H1 (cell line): ENCODE data around the gene UBE2M.

Experiments
- ATF2 ChIP-seq: IDR thresholded peaks from 2 replicates; pipeline ENCODE4 v1.6.1; 2012; ENCODE audit warnings: low read length, inconsistent platforms
- CEBPB ChIP-seq: IDR thresholded peaks from 2 replicates; pipeline ENCODE4 v1.6.1; 2012; ENCODE audit warnings: low read depth, low read length
- CTCF ChIP-seq, 3 experiments: IDR thresholded peaks; 1 replicate in 2 of 3; 2 replicates in 1 of 3; pipeline versions ENCODE4 v1.5.1 to v1.6.1; 2011; ENCODE audit warnings: low read length in 3 of 3, mild to moderate bottlenecking in 3 of 3, inconsistent platforms in 2 of 3, low read depth in 1 of 3, moderate library complexity in 1 of 3; ENCODE audit not compliant: insufficient read depth in 1 of 3; ENCODE audit errors: control extremely low read depth in 1 of 3
- EP300 ChIP-seq, 2 experiments: IDR thresholded peaks; 1 replicate in 1 of 2; 2 replicates in 1 of 2; pipeline ENCODE4 v1.6.1; 2011 to 2012; ENCODE audit warnings: low read depth in 2 of 2, low read length in 2 of 2, mild to moderate bottlenecking in 2 of 2, borderline replicate concordance in 1 of 2, inconsistent platforms in 1 of 2, moderate library complexity in 1 of 2
- GABPA ChIP-seq: IDR thresholded peaks from 2 replicates; pipeline ENCODE4 v1.6.1; 2011; ENCODE audit warnings: mild to moderate bottlenecking, low read length, moderate library complexity, borderline replicate concordance; ENCODE audit not compliant: insufficient read depth
- HDAC6 ChIP-seq: IDR thresholded peaks from one replicate; pipeline ENCODE4 v1.7.1; 2012; ENCODE audit warnings: low read depth, mild to moderate bottlenecking, inconsistent platforms, low read length, moderate library complexity
- MAFK ChIP-seq: IDR thresholded peaks from 2 replicates; pipeline ENCODE4 v1.6.1; 2012; ENCODE audit warnings: low read depth, mild to moderate bottlenecking, improper control_type of control experiment, low read length
- MAX ChIP-seq: IDR thresholded peaks from 2 replicates; pipeline ENCODE4 v1.6.1; 2012; ENCODE audit warnings: inconsistent platforms
- NRF1 ChIP-seq: IDR thresholded peaks from 2 replicates; pipeline ENCODE4 v1.6.1; 2011; ENCODE audit warnings: mild to moderate bottlenecking, low read depth, low read length, improper control_type of control experiment
- POLR2A ChIP-seq, 2 experiments: IDR thresholded peaks; 1 replicate in 1 of 2; 2 replicates in 1 of 2; pipeline ENCODE4 v1.6.1; 2011; ENCODE audit warnings: low read depth in 2 of 2, low read length in 2 of 2, mild to moderate bottlenecking in 2 of 2; ENCODE audit errors: control extremely low read depth in 1 of 2
- RFX5 ChIP-seq: IDR thresholded peaks from 2 replicates; pipeline ENCODE4 v1.6.1; 2011; ENCODE audit warnings: low read depth, low read length, improper control_type of control experiment, borderline replicate concordance
- SUZ12 ChIP-seq: fragments of 200-600 bp; sonication (generic); IDR thresholded peaks from 2 replicates; pipeline ENCODE4 v1.6.1; 2012; ENCODE audit warnings: mild to moderate bottlenecking, inconsistent platforms, low read length, moderate library complexity, mixed read lengths
- TBP ChIP-seq: IDR thresholded peaks from 2 replicates; pipeline ENCODE4 v1.6.1; 2011; ENCODE audit warnings: low read depth, low read length, improper control_type of control experiment
- YY1 ChIP-seq: IDR thresholded peaks from 2 replicates; pipeline ENCODE4 v1.6.1; 2011; ENCODE audit warnings: low read depth, mild to moderate bottlenecking, low read length

GRCh38 chr19:58563823-58564222 lies 5.4 kb upstream of the UBE2M start:
- no peak for TF ChIP-seq EP300 (IDR thresholded peaks at IDR 0.05; ENCODE audit: borderline replicate concordance in 1 of 2, low read depth in 2 of 2, low read length in 2 of 2)
- no peak for TF ChIP-seq RFX5
- TF ChIP-seq CEBPB, result no peak
- TF ChIP-seq MAFK, result no peak
- no peak for TF ChIP-seq ATF2
- no peak for TF ChIP-seq POLR2A (IDR thresholded peaks at IDR 0.05; ENCODE audit: control extremely low read depth in 1 of 2, low read depth in 2 of 2, low read length in 2 of 2)
- no peak for TF ChIP-seq GABPA
- no peak for TF ChIP-seq CTCF (IDR thresholded peaks at IDR 0.05; ENCODE audit: control extremely low read depth in 1 of 3, insufficient read depth in 1 of 3, low read depth in 1 of 3, low read length in 3 of 3)
- no peak for TF ChIP-seq YY1
- TF ChIP-seq TBP, result no peak
- no peak for TF ChIP-seq SUZ12
- no peak for TF ChIP-seq NRF1
- TF ChIP-seq HDAC6, result no peak
- no peak for TF ChIP-seq MAX
